Spleen (tissue), 11 donors: ENCODE results near the gene ST7. TPM values are rescaled to one million over a fixed set of nuclear protein-coding genes. Genes with fewer than 3 reads are reported as not detected.

Experiments used
- DNase-seq: peaks from one replicate; pipeline ENCODE4 v3.0.0-alpha.2; 2020
- H3K27ac ChIP-seq, 8 donors: fragments of 200-600 bp; sonication (generic) in 7 of 8; 1 replicate in 4 of 8; 2 replicates in 4 of 8; pipeline versions ENCODE4 v1.5.0 to v1.8.0; 2016 to 2021; ENCODE audit warnings: inconsistent platforms in 4 of 8, mild to moderate bottlenecking in 4 of 8, moderate library complexity in 1 of 8
- H3K27me3 ChIP-seq, 7 donors: fragments of 200-600 bp; sonication (generic) in 6 of 7; replicated peaks in 1 of 7; 1 replicate in 4 of 7; 2 replicates in 3 of 7; pipeline versions ENCODE4 v1.5.0 to v1.8.0; 2016 to 2021; ENCODE audit warnings: inconsistent platforms in 3 of 7, mild to moderate bottlenecking in 1 of 7
- H3K36me3 ChIP-seq, 6 donors: fragments of 200-600 bp; sonication (generic) in 5 of 6; 1 replicate in 4 of 6; 2 replicates in 2 of 6; pipeline versions ENCODE4 v1.5.0 to v1.8.0; 2016 to 2021; ENCODE audit warnings: inconsistent platforms in 2 of 6
- H3K4me1 ChIP-seq, 6 donors: fragments of 200-600 bp; sonication (generic) in 5 of 6; 1 replicate in 3 of 6; 2 replicates in 3 of 6; pipeline versions ENCODE4 v1.5.0 to v1.8.0; 2016 to 2021; ENCODE audit warnings: inconsistent platforms in 3 of 6
- H3K4me3 ChIP-seq, 8 donors: fragments of 200-600 bp; sonication (generic) in 7 of 8; 1 replicate in 4 of 8; 2 replicates in 4 of 8; pipeline versions ENCODE4 v1.5.0 to v1.8.0; 2016 to 2021; ENCODE audit warnings: inconsistent platforms in 4 of 8, mild to moderate bottlenecking in 4 of 8, moderate library complexity in 2 of 8
- H3K9me3 ChIP-seq, 8 donors: fragments of 200-600 bp; sonication (generic) in 7 of 8; 1 replicate in 4 of 8; 2 replicates in 4 of 8; pipeline versions ENCODE4 v1.5.0 to v1.8.0; 2016 to 2021; ENCODE audit warnings: inconsistent platforms in 4 of 8
- POLR2A ChIP-seq, 3 donors: fragments of 450-650 bp; IDR thresholded peaks; one replicate each; pipeline ENCODE4 v1.5.1; 2017; ENCODE audit warnings: antibody characterized with exemption in 3 of 3, mild to moderate bottlenecking in 1 of 3
- POLR2AphosphoS5 ChIP-seq, 3 donors: sonication (generic); formaldehyde crosslinking; IDR thresholded peaks; one replicate each; pipeline ENCODE4 v1.5.1; 2017; ENCODE audit warnings: antibody characterized with exemption in 3 of 3
- WGBS, 5 donors: extraction: QIAGEN DNeasy Blood & Tissue Kit in 3 of 5; methylation state at CpG; one replicate each; pipeline versions ENCODE4 v1.1.5 to v1.1.7; 2013 to 2018; 5-methylcytosine and 5-hydroxymethylcytosine counted together
- intact Hi-C: fragments of 100-400 bp; cut with DNase I; formaldehyde crosslinking; loops from one replicate; pipeline ENCODE4 v1.15.0; 2023; ENCODE audit warnings: low total_unique reads
- polyA plus RNA-seq, 3 donors: library from polyadenylated mRNA; stranded (reverse); fragments of 200-250 nt; gene quantifications; one replicate each; pipeline ENCODE4 v1.2.1, GENCODE V29; 2013
- total RNA-seq, 7 donors: library from RNA; depleted of rRNA in 3 of 7; stranded (reverse); fragments of >200 nt in 3 of 7; fragmentation: NEBNext Ultra II Directional in 4 of 7; extraction: Animal tissue kit (Norgen Biotek cat#: 25700) in 4 of 7; gene quantifications; one replicate each; pipeline versions ENCODE4 v1.1.0 to v1.2.1, GENCODE V29; 2016 to 2021
- TF ChIP-seq, protein P1 (sequence below), 11 experiments: fragments of 200-600 bp in 7 of 11; fragments of 450-650 bp in 4 of 11; sonication (generic) in 4 of 11; IDR thresholded peaks in 8 of 11; conservative IDR thresholded peaks in 3 of 11; 1 replicate in 7 of 11; 2 replicates in 4 of 11; pipeline versions ENCODE4 v1.4.0 to v1.8.0; 2016 to 2021; ENCODE audit warnings: antibody characterized with exemption in 11 of 11, inconsistent platforms in 4 of 11, mild to moderate bottlenecking in 1 of 11
- donor health status: healthy with polysubstance abuse.
- donor health status: DM: no; HTN: no; CAD: no; lungs with moderate emphysema.
- donor health status: DM: no; HTN: no; CAD: no.
- donor health status: Bipolar disorder and iron deficiency.
- donor health status: healthy.
- donor health status: DM: no; HTN: no; CAD: no.
- donor health status: DM: yes; HTN: yes; CAD: no.

The ST7 gene
- total and polyA plus RNA-seq, 10 donors: 4.7 to 36.4 (median 15.8) TPM

DNA sequence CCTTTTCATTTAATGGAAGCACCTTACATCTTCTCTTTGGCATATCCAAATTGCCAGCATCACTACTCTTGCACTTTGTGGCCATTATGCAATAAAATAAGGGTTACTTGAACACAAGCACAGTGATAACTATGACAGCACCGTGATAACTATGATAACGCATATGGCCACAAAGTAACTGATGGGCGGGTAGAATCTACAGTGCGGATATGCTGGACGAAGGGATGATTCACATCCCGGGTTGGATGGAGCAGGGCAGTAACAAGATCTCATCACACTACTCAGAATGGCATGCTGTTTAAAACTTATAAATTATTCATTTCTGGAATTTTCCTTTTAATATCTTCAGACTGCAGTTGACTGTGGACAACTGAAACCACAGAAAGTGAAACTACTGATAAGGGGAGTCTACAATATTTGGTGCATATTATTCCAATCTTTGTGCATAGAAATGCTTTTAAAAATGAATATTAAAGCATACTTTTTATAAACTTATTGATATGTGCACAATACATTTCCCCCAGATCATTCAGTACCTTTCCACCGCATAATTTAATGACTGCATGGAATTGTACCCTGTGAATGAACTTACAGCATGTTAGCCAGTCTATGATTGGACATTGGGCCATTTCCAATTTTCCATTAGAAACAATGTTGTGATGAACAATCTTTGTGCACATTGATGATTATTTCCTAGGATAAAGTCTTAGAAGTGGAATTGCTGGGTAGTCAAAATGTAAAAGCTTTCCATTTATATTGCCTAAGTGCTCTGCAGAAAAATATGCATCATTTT lies 233.1 kb downstream of the ST7 start:
- no peak for TF ChIP-seq POLR2A (IDR thresholded peaks at IDR 0.05)
- no peak for TF ChIP-seq POLR2AphosphoS5 (IDR thresholded peaks at IDR 0.05)
- TF ChIP-seq, protein P1, sequence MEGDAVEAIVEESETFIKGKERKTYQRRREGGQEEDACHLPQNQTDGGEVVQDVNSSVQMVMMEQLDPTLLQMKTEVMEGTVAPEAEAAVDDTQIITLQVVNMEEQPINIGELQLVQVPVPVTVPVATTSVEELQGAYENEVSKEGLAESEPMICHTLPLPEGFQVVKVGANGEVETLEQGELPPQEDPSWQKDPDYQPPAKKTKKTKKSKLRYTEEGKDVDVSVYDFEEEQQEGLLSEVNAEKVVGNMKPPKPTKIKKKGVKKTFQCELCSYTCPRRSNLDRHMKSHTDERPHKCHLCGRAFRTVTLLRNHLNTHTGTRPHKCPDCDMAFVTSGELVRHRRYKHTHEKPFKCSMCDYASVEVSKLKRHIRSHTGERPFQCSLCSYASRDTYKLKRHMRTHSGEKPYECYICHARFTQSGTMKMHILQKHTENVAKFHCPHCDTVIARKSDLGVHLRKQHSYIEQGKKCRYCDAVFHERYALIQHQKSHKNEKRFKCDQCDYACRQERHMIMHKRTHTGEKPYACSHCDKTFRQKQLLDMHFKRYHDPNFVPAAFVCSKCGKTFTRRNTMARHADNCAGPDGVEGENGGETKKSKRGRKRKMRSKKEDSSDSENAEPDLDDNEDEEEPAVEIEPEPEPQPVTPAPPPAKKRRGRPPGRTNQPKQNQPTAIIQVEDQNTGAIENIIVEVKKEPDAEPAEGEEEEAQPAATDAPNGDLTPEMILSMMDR (IDR thresholded peaks at IDR 0.05 in 8 of 11, conservative IDR thresholded peaks at IDR 0.05 in 3 of 11): no peak
- no peak for DNase-seq
- Histone ChIP-seq H3K27me3 (no peaks in the 10 kb centered on the region), H3K9me3 (no peaks in the 10 kb centered on the region), H3K4me3 (no peak overlapping the region), H3K4me1 (no peaks in the 10 kb centered on the region), H3K27ac (no peak overlapping the region), H3K36me3 (peaks cover 0 to 22% (median 0%) of the 10 kb centered on the region in 6 donors)
- intact Hi-C loops: no loop called here
- 94 to 97% (median 96%) methylated on average over 7 of the region's 7 CpGs for WGBS, 5 donors

DNA sequence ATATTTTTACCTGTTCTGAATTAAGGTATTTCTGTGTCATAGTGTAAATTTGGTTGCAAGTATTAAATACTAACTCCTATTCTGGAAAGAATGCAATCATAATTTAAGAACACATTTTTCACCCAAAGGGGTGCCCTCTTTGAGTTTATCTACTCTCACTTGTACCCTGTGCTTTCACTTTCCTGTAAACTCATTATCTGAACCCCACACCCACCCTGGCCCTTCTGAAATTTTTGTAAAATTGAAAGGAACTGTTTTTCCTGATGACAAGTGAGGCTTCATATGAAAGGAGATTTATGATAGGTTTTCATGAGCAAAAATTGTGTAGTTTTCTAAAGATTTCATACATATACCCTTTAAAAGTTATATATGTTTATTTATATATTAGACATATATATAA lies 235.1 kb downstream of the ST7 start:
- intact Hi-C loops: no loop called here
- H3K4me3 ChIP-seq: no peak overlapping the region
- no peak for DNase-seq
- no peaks in the 10 kb centered on the region for H3K27me3 ChIP-seq
- TF ChIP-seq, protein P1 (IDR thresholded peaks at IDR 0.05 in 8 of 11, conservative IDR thresholded peaks at IDR 0.05 in 3 of 11): no peak
- no peak for TF ChIP-seq POLR2AphosphoS5 (IDR thresholded peaks at IDR 0.05)
- TF ChIP-seq POLR2A (IDR thresholded peaks at IDR 0.05): no peak
- H3K9me3 ChIP-seq: no peaks in the 10 kb centered on the region
- no peaks in the 10 kb centered on the region for H3K4me1 ChIP-seq
- H3K27ac ChIP-seq: no peak overlapping the region
- H3K36me3 ChIP-seq: peaks cover 0 to 22% (median 0%) of the 10 kb centered on the region in 6 donors

DNA sequence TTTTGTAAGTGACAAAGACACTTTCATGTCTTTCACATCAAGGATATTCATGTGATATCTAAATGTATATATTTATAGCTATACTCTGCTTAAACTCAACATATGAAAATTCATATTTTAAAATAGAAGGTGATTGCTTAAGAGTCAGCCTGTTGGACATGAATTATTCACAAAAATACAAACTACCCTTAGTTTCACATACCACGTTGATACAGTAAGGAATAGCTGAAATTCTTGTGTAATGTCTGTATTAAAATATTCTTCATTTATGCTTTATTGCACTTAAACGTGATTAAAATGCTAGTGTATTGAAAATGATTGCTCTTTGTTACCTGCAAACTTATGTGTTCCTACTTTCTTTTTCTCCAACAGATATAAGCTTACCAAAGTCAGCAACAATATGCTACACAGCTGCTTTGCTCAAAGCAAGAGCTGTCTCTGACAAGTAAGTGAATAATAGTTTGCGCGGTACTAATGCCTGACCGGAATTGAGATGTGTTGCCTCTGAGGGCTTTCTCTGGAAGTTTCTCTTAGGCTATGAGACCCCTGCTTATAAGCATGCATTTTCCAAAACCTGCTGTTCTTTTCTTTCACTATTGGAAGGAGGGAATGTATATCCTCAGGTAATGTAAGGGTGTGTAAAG lies 235.8 kb downstream of the ST7 start:
- TF ChIP-seq, protein P1 (IDR thresholded peaks at IDR 0.05 in 8 of 11, conservative IDR thresholded peaks at IDR 0.05 in 3 of 11): no peak
- no peak for TF ChIP-seq POLR2AphosphoS5 (IDR thresholded peaks at IDR 0.05)
- TF ChIP-seq POLR2A (IDR thresholded peaks at IDR 0.05): no peak
- intact Hi-C loops: no loop called here
- WGBS, 5 donors: 92 to 96% (median 92%) methylated on average over 5 of the region's 5 CpGs
- H3K4me1 ChIP-seq: no peaks in the 10 kb centered on the region
- H3K4me3 ChIP-seq: no peak overlapping the region
- DNase-seq: no peak
- no peak overlapping the region for H3K27ac ChIP-seq
- H3K36me3 ChIP-seq: peaks cover 0 to 22% (median 0%) of the 10 kb centered on the region in 6 donors
- no peaks in the 10 kb centered on the region for H3K9me3 ChIP-seq
- H3K27me3 ChIP-seq: no peaks in the 10 kb centered on the region

DNA sequence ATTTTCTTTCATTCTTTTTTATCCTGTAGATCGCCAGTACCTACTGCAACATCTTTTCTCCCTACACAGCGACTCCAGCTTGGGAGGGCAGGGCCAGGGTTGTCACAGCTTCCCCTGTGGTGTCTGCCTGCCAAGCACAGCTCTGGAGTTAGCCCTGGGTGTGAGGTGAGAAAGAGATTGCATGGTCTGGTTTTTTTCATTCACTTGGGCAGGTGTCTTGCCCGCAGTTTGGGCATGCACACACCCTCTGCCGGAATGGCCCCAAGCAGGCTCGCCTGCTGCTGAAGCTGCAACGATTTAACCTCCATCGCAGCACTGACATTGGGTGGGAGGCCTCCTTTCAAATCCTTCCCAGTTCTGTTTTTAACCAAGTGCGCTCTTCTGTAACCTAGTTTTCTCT lies 236.8 kb downstream of the ST7 start:
- no peaks in the 10 kb centered on the region for H3K27me3 ChIP-seq
- no peaks in the 10 kb centered on the region for H3K4me1 ChIP-seq
- TF ChIP-seq, protein P1 (IDR thresholded peaks at IDR 0.05 in 8 of 11, conservative IDR thresholded peaks at IDR 0.05 in 3 of 11): no peak
- TF ChIP-seq POLR2AphosphoS5 (IDR thresholded peaks at IDR 0.05): no peak
- no peak for TF ChIP-seq POLR2A (IDR thresholded peaks at IDR 0.05)
- no peak overlapping the region for H3K27ac ChIP-seq
- H3K4me3 ChIP-seq: no peak overlapping the region
- peaks cover 0 to 22% (median 0%) of the 10 kb centered on the region in 6 donors for H3K36me3 ChIP-seq
- no peak for DNase-seq
- WGBS, 5 donors: 96 to 99% (median 96%) methylated on average over 8 of the region's 8 CpGs
- intact Hi-C loops: no loop called here
- no peaks in the 10 kb centered on the region for H3K9me3 ChIP-seq
